GM21723 (cell line): Measurements from ENCODE around the gene NPIPB12.
A peak's percentile ranks its signal among the peaks of the same experiment; 100 is the strongest.
"Not testable (repeated sequence)": the region's sequence is repeated elsewhere in the genome, so short reads cannot be mapped to it uniquely, and the experiment has no call there.

Experiments used
- ATAC-seq: cut with Tn5 transposase; IDR thresholded peaks from one replicate; pipeline ENCODE4 v1.9.1; 2021; ENCODE audit warnings: mild to moderate bottlenecking, moderate library complexity; ENCODE audit not compliant: unreplicated experiment

Gene NPIPB12

GRCh38 chr16:29506308-29506707, at the start of gene NPIPB12:
TSS of gene NPIPB12 (minus strand) at chr16:29506408.
- ATAC-seq, result not testable (repeated sequence)

DNA sequence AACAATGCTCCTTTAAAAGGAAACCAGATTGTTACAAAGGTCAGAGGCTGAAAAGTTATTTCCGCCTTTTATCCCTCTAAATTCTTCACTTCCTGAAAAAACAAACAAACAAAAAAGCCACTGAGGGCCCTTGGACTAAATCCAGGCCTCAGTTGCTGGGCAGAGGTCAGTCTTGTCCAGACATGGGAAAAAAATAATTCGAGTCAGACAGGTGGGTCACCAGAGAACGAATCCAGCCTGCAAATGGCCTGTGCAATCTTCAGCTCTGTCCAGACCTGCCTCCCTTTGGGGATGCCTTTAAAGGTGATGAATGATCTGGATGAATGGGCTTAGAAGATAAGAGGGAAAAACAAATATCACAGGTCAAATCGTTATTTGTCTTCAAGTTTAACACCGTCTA, 15.3 kb upstream of the NPIPB12 start:
- not testable (repeated sequence) for ATAC-seq

- ATAC-seq, result not testable (repeated sequence)
Measured at GRCh38 chr16:29482276-29482675, 23.9 kb downstream of the NPIPB12 start.

DNA sequence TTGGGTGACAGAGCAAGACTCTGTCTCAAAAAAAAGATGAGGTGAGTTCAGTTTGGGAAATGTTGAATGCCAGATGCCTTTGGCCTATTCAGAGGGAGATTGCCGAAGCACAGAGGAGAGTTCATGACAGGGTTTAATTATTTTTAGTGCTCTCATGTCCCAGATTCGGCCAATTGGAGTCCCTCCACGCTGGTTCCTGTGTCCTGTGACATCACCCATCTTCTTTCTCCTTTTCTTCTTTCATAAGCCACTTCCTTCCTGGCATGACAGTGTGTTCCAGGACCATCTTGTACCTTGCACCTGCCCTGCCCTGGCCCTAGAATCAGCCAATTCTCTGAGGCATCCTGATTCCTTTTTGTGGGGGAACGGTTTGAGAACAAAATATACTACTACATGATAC, 34.1 kb downstream of the NPIPB12 start:
- not testable (repeated sequence) for ATAC-seq

GRCh38 chr16:29469660-29470059, 36.5 kb downstream of the NPIPB12 start:
- ATAC-seq, result not testable (repeated sequence)

DNA sequence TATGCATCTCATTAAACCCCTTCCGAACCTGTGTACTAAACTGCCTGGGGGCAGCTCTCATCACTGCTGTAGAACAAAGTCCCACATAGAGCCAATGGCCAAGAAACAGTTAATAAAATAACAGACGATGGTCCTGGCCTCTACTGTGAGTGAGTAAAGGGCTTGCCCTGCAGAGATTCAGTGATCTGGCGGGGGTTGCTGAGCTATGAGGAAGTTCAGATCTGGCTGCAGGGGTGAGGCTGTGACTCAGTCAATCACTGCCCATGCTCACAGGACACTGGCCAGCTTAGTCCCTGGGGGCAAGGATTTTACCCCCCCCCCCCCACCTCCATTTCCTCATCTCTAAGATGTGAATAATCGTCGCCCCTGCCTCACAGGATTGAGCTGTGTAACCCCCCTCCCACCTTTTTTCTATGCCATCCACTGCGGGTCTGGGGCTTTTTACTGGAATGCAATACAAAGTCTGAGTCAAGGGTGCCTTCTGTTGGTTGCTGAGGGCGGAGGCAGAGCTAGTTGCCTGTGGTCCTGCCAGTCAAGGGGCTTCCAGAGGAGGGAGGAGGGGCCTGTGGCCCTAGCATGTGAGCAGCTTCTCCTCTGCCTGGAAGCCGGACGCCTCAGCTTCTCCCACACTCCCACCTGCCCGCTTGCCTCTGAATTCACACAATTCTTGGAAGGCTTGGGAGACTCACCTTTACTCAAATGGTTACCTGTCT, 38.4 kb downstream of the NPIPB12 start:
- ATAC-seq, result not testable (repeated sequence)

GRCh38 chr16:29466904-29467303, 39.3 kb downstream of the NPIPB12 start:
- ATAC-seq, result not testable (repeated sequence)

- ATAC-seq, result not testable (repeated sequence)
Measured at GRCh38 chr16:29465985-29466824, 40.0 kb downstream of the NPIPB12 start.

DNA sequence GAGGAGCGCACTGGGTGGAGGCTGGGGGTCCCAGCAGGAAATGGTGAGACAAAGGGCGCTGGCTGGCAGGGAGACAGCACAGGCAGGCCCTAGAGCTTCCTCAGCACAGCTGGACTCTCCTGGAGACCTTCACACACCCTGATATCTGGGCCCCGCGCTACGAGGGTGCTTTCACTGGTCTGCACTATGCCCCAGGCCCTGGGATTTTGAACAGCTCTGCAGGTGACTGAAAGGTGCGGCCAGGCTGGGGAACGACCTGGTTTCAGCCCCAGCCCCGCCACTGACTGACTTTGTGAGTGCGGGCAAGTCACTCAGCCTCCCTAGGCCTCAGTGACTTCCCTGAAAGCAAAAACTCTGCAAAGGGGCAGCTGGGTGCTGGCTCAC, 45.6 kb downstream of the NPIPB12 start:
- ATAC-seq, result not testable (repeated sequence)

DNA sequence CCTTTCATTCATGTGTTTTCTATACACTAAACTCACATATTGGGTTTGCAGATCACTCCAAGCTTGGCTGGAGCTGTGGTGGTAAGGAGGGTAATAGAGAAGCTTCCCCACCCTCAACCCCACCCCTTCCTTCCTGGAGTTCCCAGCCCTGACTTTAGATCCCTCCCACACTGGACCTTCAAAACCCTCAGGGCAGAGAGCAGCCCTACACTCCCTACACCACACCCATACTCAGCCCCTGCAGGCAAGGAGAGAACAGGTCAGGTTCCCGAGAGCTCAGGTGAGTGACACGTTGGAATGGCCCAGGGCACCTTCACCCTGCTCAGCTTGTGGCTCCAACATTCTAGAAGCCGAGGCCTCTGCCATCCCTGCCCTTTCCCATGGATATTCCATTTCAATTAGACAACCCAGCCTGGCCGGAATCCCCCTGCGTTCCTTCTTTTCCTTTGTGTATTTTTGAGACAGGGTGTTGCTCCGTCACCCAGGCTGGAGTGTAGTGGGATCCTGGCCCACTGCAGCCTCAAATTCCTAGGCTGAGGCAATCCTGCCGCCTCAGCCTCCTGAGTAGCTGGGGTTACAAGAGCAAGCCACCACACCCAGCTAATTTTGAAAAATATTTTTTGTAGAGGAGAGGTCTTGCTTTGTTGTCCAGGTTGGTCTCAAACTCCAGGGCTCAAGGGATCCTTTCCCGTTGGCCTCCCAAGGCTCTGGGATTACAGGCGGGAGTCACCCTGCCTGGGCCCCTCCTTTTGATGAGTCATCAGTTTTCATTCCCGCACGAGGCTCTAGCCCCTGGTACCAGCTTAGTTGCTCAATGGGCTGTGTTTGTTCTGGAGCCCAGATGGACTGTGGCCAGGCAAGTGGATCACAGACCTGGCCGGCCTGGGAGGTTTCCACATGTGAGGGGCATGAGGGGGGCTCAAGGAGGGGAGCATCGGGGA, 46.2 kb downstream of the NPIPB12 start, which contains the start of gene SULT1A4:
Gene SULT1A4 (plus strand): TSS at position 208 of the 941 bp plus-strand sequence. CDS start 1,473 bp downstream, outside the sequence.
- ATAC-seq, result not testable (repeated sequence)

DNA sequence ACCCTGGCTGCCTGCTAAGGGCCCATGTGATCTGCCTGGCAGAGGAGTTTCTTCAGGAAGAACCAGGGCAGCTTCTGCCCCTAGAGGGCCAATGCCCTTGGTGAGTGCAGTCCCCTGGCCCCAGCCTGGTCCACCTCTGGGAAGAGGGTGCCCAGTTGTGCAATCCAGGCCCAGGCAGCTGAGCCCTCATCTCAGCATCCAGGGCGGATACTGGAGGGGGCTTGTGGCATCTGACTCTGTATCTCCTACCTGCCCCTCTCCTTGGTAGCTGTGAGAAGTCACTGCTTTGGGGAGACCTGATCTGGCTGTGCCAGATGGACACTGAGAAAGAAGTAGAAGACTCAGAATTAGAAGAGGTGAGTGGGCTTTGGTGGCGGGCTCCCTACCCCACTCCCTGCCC, 48.5 kb downstream of the NPIPB12 start:
- ATAC-seq, result not testable (repeated sequence)

GRCh38 chr16:29454828-29455227, 51.4 kb downstream of the NPIPB12 start:
- peak; percentile 58 for ATAC-seq

DNA sequence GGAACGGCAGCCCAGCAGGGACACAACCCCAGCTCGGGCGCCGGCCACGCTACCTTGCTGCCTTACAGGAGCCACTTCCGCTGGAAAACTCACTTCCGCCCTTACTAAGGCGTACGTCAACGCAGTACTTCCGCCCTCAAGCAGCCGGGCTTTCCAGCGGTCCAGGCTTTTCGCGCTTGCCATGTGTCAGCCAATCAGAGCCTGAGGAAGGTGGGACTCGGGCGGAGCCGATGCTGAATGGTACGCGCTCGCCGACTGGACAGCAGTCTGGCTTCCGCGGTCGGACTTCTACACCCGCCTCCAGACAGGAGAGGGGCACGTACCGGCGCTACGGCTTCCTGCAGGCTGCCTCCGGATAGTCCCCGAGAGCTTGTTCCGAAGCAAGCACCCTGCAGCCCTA, 51.9 kb downstream of the NPIPB12 start, which contains the start of the genes BOLA2 and SLX1B:
Gene BOLA2 (minus strand): TSS at position 83 of the 400 bp plus-strand sequence. CDS start 98 bp downstream, outside the sequence.
Gene SLX1B (plus strand): TSS at position 265 of the 400 bp plus-strand sequence.
- ATAC-seq, result peak; percentile 86

- peak; percentile 20 for ATAC-seq
Measured at GRCh38 chr16:29453754-29454153, 52.5 kb downstream of the NPIPB12 start.
